ENCODE results near the gene PRPF19.

PRPF19 gene

DNA sequence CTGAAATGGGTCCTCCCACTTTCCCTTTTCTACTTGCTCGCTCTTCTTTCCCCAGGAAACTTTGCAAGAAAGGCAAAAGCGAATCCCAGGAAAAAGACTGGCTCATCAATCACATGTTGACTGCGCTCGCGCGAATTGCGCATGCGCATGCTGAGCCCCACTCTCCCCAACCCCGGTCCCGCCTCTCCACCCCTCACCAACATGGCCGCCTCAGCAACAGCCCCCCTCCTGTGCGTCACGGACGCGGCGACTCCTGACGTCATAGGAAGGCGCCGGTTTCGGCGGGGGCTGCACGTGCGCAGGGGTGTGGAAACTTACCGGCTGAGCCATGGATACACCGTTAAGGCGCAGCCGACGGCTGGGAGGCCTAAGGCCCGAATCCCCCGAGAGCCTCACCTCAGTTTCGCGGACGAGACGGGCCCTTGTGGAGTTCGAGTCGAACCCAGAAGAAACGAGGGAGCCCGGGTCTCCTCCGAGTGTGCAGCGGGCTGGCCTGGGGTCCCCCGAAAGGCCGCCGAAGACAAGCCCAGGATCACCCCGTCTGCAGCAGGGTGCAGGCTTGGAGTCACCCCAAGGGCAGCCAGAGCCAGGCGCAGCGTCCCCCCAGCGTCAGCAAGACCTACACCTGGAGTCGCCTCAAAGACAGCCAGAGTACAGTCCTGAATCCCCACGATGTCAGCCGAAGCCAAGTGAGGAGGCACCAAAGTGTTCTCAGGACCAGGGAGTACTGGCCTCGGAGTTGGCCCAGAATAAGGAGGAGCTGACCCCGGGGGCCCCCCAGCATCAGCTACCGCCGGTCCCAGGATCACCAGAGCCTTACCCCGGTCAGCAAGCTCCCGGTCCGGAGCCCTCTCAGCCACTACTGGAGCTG lies 64.4 kb downstream of the PRPF19 start, which contains the start of gene CCDC86:
Gene CCDC86 (plus strand): TSS at position 317 of the 871 bp plus-strand sequence. CDS start 12 bp downstream, at position 329.
- peak; percentile 96 for DNase-seq
